Calu3 (cell line): ENCODE data around the gene DPEP3. TPM values are rescaled to one million over a fixed set of nuclear protein-coding genes. Genes with fewer than 3 reads are reported as not detected.
"Not testable (repeated sequence)": the region's sequence is repeated elsewhere in the genome, so short reads cannot be mapped to it uniquely, and the experiment has no call there.

ENCODE experiments used
- BruUV-seq: library from RNA; stranded (reverse); fragments of 400-500 nt; replicated peaks from 2 replicates; lab custom pipeline; 2021; lab: Mats Ljungman, UMichigan
- CTCF ChIA-PET: fragments of 300-600 bp; sonication (Branson Sonifier 250); formaldehyde crosslinking; loops from one replicate; lab custom pipeline; 2022; ENCODE audit warnings: antibody characterized with exemption; lab: Charles Lee
- DNase-seq: peaks from one replicate; pipeline ENCODE4 v3.0.0; 2022
- H3K27ac Mint-ChIP-seq: one replicate; pipeline ENCODE4 v1.8.0; 2022; ENCODE audit warnings: mixed read lengths; ENCODE audit not compliant: unreplicated experiment
- H3K27me3 Mint-ChIP-seq: one replicate; pipeline ENCODE4 v1.8.0; 2022; ENCODE audit warnings: mixed read lengths; ENCODE audit not compliant: unreplicated experiment
- H3K36me3 Mint-ChIP-seq: one replicate; pipeline ENCODE4 v1.8.0; 2022; ENCODE audit warnings: mild to moderate bottlenecking, moderate library complexity, mixed read lengths; ENCODE audit not compliant: insufficient read depth, unreplicated experiment
- H3K4me1 Mint-ChIP-seq: one replicate; pipeline ENCODE4 v1.8.0; 2022; ENCODE audit warnings: mild to moderate bottlenecking, low read depth, mixed read lengths; ENCODE audit not compliant: unreplicated experiment
- H3K4me3 Mint-ChIP-seq: one replicate; pipeline ENCODE4 v1.8.0; 2022; ENCODE audit warnings: mild to moderate bottlenecking, low read depth, moderate library complexity, mixed read lengths; ENCODE audit not compliant: unreplicated experiment
- H3K9me3 Mint-ChIP-seq: one replicate; pipeline ENCODE4 v1.8.0; 2022; ENCODE audit warnings: low read depth, mixed read lengths; ENCODE audit not compliant: unreplicated experiment
- intact Hi-C: fragments of 100-400 bp; cut with micrococcal nuclease; formaldehyde crosslinking; loops from one replicate; pipeline ENCODE4 v1.10.0; 2022; ENCODE audit not compliant: unreplicated experiment
- total RNA-seq: library from RNA; stranded (reverse); gene quantifications from 2 replicates; pipeline ENCODE4 v1.2.3, GENCODE V29; 2022
- TF ChIP-seq, protein P1 (sequence below): fragments of 200-600 bp; IDR thresholded peaks from one replicate; pipeline ENCODE4 v1.8.0; 2022; ENCODE audit warnings: antibody characterized with exemption; ENCODE audit not compliant: unreplicated experiment

Gene DPEP3
- total RNA-seq, 1 experiment from 2014 or later, result not detected

DNA sequence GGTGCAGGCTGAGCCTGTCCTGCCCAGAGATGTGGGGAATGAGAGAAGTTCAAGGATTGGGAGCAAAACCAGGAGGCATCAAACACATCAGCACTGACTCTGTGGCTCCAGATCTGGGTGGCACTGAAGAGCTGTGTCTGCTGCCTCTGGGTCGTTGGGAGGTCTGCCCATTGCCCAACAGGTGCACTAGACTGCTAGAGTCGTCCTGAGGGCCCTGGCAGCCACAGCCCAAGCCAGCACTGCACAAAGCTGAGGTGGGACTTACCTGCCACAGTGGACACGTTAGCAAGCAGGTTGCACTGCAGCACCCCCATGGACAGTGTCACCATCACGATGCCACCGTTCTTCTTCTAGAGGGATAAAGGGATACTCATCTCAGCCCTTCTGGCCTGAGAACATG is 3.3 kb downstream of the DPEP3 start:
- H3K27ac Mint-ChIP-seq, result no peak overlapping the region
- no TSS peak for BruUV-seq
- H3K4me1 Mint-ChIP-seq, result no peaks in the 10 kb centered on the region
- no peaks in the 10 kb centered on the region for H3K9me3 Mint-ChIP-seq
- TF ChIP-seq, protein P1, sequence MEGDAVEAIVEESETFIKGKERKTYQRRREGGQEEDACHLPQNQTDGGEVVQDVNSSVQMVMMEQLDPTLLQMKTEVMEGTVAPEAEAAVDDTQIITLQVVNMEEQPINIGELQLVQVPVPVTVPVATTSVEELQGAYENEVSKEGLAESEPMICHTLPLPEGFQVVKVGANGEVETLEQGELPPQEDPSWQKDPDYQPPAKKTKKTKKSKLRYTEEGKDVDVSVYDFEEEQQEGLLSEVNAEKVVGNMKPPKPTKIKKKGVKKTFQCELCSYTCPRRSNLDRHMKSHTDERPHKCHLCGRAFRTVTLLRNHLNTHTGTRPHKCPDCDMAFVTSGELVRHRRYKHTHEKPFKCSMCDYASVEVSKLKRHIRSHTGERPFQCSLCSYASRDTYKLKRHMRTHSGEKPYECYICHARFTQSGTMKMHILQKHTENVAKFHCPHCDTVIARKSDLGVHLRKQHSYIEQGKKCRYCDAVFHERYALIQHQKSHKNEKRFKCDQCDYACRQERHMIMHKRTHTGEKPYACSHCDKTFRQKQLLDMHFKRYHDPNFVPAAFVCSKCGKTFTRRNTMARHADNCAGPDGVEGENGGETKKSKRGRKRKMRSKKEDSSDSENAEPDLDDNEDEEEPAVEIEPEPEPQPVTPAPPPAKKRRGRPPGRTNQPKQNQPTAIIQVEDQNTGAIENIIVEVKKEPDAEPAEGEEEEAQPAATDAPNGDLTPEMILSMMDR, result no peak
- H3K4me3 Mint-ChIP-seq, result no peak overlapping the region
- H3K27me3 Mint-ChIP-seq, result peaks cover 31% of the 10 kb centered on the region
- no peaks in the 10 kb centered on the region for H3K36me3 Mint-ChIP-seq
- DNase-seq, result no peak
- CTCF ChIA-PET, result no interaction called here
- intact Hi-C loops, result no loop called here

DNA sequence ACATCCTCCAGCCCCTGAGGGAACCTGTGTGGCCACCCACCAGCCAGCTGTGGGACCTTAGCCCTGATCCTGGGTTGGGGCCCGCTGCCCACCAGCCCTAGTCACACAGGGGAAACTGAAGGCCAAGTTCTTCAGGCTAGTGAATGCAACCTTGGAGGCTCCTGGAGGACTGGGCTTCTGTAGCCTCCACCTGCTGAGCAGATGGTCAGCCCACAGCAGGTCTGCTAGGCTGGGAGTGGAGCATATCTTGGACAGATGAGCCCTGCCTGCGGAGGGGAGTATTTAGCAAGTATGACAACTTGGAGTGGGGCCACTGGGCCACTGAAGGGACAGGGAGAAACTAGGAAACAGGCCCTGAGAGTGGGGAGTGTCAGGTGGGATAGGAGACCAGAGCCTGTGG is 4.1 kb downstream of the DPEP3 start:
- H3K9me3 Mint-ChIP-seq, result no peaks in the 10 kb centered on the region
- intact Hi-C loops, result no loop called here
- TF ChIP-seq, protein P1, result no peak
- CTCF ChIA-PET, result no interaction called here
- H3K36me3 Mint-ChIP-seq, result no peaks in the 10 kb centered on the region
- DNase-seq, result no peak
- H3K27ac Mint-ChIP-seq, result no peak overlapping the region
- H3K4me1 Mint-ChIP-seq, result no peaks in the 10 kb centered on the region
- no TSS peak for BruUV-seq
- H3K27me3 Mint-ChIP-seq, result peaks cover 31% of the 10 kb centered on the region
- H3K4me3 Mint-ChIP-seq, result no peak overlapping the region

DNA sequence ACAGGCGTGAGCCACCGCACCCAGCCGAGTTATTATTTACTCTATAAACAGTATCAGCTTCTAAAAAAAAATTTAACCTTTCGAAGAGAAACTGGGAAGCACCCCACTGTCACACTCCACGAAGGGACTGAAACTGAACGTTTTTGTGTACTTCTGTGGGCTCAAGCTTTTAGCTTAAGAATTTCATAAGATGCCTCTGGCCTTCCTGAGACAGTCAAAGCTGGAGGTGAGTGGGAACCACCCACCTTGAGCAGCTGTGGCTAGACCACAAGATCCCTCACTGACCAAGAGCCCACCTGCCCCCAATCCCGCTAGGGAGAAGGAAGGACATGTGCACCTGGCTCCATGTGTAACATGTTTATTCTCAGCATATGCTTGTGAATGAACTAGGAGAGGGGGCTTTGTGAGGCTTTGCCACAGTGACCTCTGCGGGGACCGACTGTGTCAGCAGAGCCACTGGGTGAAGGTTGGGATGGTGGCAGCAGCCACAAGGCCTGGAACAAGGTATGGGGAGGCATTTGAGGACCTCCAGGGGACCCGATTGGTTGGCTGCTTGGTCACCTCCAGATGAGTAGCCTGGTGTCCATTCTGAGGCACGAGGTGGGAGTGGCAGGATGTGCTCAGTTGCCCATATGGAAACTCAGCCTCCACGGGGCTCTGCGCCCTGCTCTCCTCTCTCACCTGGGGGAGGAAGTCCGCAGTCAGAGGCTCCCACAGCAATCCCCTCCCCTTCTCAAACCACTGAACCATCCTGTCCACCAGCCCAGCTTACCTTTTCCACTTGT is 4.8 kb downstream of the DPEP3 start:
- H3K4me1 Mint-ChIP-seq, result no peaks in the 10 kb centered on the region

DNA sequence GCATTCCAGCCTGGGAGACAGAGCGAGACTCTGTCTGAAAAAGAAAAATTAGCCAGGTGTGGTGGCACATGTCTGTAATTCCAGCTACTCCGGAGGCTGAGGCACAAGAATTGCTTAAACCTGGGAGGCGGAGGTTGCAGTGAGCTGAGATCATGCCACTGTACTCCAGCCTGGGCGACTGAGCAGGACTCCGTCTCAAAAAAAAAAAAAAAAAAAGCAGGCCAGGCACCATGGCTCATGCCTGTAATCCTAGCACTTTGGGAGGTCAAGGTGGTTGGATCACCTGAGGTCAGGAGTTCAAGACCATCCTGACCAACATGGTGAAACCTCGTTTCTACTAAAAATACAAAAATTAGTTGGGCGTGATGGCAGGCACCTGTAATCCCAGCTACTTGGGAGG is 8.0 kb downstream of the DPEP3 start:
- intact Hi-C loops, H3K9me3 Mint-ChIP-seq, H3K27ac Mint-ChIP-seq, BruUV-seq, H3K4me3 Mint-ChIP-seq, DNase-seq: not testable (repeated sequence)
- Mint-ChIP-seq H3K4me1 (peaks cover 18% of the 10 kb centered on the region), H3K36me3 (peaks cover 27% of the 10 kb centered on the region), H3K27me3 (peaks cover 20% of the 10 kb centered on the region)
- CTCF ChIA-PET, result interaction anchor here (0.6 to 0.7 kb wide), 2 partner anchors 37 to 99 kb away, joined by 3 to 9 read pairs; no protein-coding TSS in a partner anchor

More for the DNA sequence above, 4.8 kb downstream of the DPEP3 start:
- CTCF ChIA-PET, result no interaction called here
- Mint-ChIP-seq H3K27me3 (peaks cover 31% of the 10 kb centered on the region), H3K4me3 (no peak overlapping the region), H3K27ac (no peak overlapping the region), H3K36me3 (no peaks in the 10 kb centered on the region), H3K9me3 (no peaks in the 10 kb centered on the region)
- DNase-seq, result no peak
- intact Hi-C loops, result no loop called here
- TF ChIP-seq, protein P1, result no peak
- no TSS peak for BruUV-seq

DNA sequence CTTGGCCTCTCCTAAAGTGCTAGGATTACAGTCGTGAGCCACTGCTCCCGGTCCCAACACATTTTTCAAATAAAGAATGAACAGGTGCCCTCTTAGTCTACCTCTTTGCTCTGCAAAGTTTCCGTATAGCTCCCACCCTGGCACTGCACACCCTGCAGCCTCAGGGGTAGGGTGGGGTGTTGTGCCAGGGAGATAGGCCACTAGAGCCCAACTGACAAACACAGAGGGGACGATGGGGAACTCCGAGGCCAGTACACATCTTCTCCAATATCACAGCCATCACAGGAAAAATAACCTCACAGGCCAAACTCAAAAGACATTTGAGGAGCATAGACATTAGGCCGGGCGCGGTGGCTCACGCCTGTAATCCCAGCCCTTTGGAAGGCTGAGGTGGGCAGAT is 9.2 kb downstream of the DPEP3 start:
- Mint-ChIP-seq H3K4me1 (peaks cover 23% of the 10 kb centered on the region), H3K27me3 (peaks cover 8% of the 10 kb centered on the region), H3K36me3 (peaks cover 36% of the 10 kb centered on the region), H3K4me3 (no peak overlapping the region), H3K9me3 (no peaks in the 10 kb centered on the region), H3K27ac (no peak overlapping the region)
- TF ChIP-seq, protein P1, result no peak
- CTCF ChIA-PET, result interaction anchor here (0.7 kb wide), 1 partner anchor 52 kb away, joined by 3 read pairs; the partner anchor contains the start of genes DDX28 and DUS2
- no TSS peak for BruUV-seq
- no peak for DNase-seq
- intact Hi-C loops, result no loop called here
